HepG2 (cell line): ENCODE data around the gene ARMH1. TPM values are rescaled to one million over a fixed set of nuclear protein-coding genes. Genes with fewer than 3 reads are reported as not detected.

Source experiments
- FOXO1 ChIP-seq: sonication (generic); formaldehyde crosslinking; IDR thresholded peaks from 2 replicates; pipeline ENCODE4 v1.4.0; 2020; ENCODE audit warnings: missing genetic modification reagents
- HMG20B ChIP-seq: conservative IDR thresholded peaks from 2 replicates; pipeline ENCODE4 v1.6.1; 2016; ENCODE audit warnings: missing genetic modification reagents, missing compliant biosample characterization
- HNRNPH1 ChIP-seq: fragments of 200-400 bp; formaldehyde crosslinking; optimal IDR thresholded peaks from 2 replicates; pipeline ENCODE3; 2017; ENCODE audit warnings: mild to moderate bottlenecking, low read depth, low read length
- HNRNPL ChIP-seq: fragments of 200-400 bp; formaldehyde crosslinking; IDR thresholded peaks from 2 replicates; pipeline ENCODE4 v1.6.1; 2017; ENCODE audit warnings: mild to moderate bottlenecking, low read depth, low read length
- ISL2 ChIP-seq: sonication (generic); formaldehyde crosslinking; IDR thresholded peaks from 2 replicates; pipeline ENCODE4 v1.5.0; 2020; ENCODE audit warnings: missing genetic modification reagents
- JUN ChIP-seq: sonication (generic); formaldehyde crosslinking; IDR thresholded peaks from 2 replicates; pipeline ENCODE4 v1.4.0; 2020; ENCODE audit warnings: mild to moderate bottlenecking, missing genetic modification reagents
- MAZ ChIP-seq, 2 experiments: sonication (generic) in 1 of 2; formaldehyde crosslinking in 1 of 2; IDR thresholded peaks; 2 replicates each; pipeline versions ENCODE4 v1.5.0 to v1.6.1; 2012 to 2020; ENCODE audit warnings: low read depth in 2 of 2, mild to moderate bottlenecking in 2 of 2, borderline replicate concordance in 1 of 2, improper control_type of control experiment in 1 of 2, low read length in 1 of 2, missing genetic modification reagents in 1 of 2, moderate library complexity in 1 of 2
- NKX3-1 ChIP-seq: sonication (generic); formaldehyde crosslinking; IDR thresholded peaks from 2 replicates; pipeline ENCODE4 v1.5.0; 2020; ENCODE audit warnings: missing genetic modification reagents
- RBAK ChIP-seq: sonication (generic); formaldehyde crosslinking; IDR thresholded peaks from 2 replicates; pipeline ENCODE4 v1.5.1; 2020; ENCODE audit warnings: mild to moderate bottlenecking, missing genetic modification reagents
- RXRB ChIP-seq: IDR thresholded peaks from 2 replicates; pipeline ENCODE4 v1.6.1; 2016; ENCODE audit warnings: borderline replicate concordance, missing genetic modification reagents, missing compliant biosample characterization
- SCMH1 ChIP-seq: sonication (generic); formaldehyde crosslinking; IDR thresholded peaks from 2 replicates; pipeline ENCODE4 v1.9.0; 2021; ENCODE audit warnings: missing genetic modification reagents, mild to moderate bottlenecking, borderline replicate concordance
- SMARCC2 ChIP-seq: fragments of 450-650 bp; IDR thresholded peaks from 2 replicates; pipeline ENCODE4 v1.6.1; 2017; ENCODE audit warnings: antibody characterized with exemption, mild to moderate bottlenecking
- THAP11 ChIP-seq: IDR thresholded peaks from 2 replicates; pipeline ENCODE4 v1.6.1; 2016; ENCODE audit warnings: missing biosample characterization, missing genetic modification reagents
- YEATS2 ChIP-seq: sonication (generic); formaldehyde crosslinking; IDR thresholded peaks from 2 replicates; pipeline ENCODE4 v1.4.0; 2020; ENCODE audit warnings: missing genetic modification reagents, borderline replicate concordance
- ZBTB38 ChIP-seq: sonication (generic); formaldehyde crosslinking; IDR thresholded peaks from 2 replicates; pipeline ENCODE4 v1.5.1; 2020; ENCODE audit warnings: mild to moderate bottlenecking, missing genetic modification reagents
- ZNF12 ChIP-seq: sonication (generic); formaldehyde crosslinking; IDR thresholded peaks from 2 replicates; pipeline ENCODE4 v1.5.0; 2020; ENCODE audit warnings: missing genetic modification reagents
- ZNF207 ChIP-seq: fragments of 450-650 bp; IDR thresholded peaks from 2 replicates; pipeline ENCODE4 v1.6.1; 2016; ENCODE audit warnings: antibody characterized with exemption, borderline replicate concordance
- ZNF251 ChIP-seq: sonication (generic); formaldehyde crosslinking; IDR thresholded peaks from 2 replicates; pipeline ENCODE4 v1.9.0; 2021; ENCODE audit warnings: mild to moderate bottlenecking, missing genetic modification reagents
- ZNF562 ChIP-seq: sonication (generic); formaldehyde crosslinking; IDR thresholded peaks from 2 replicates; pipeline ENCODE4 v1.8.0; 2022; ENCODE audit warnings: missing genetic modification reagents, borderline replicate concordance
- ZNF678 ChIP-seq: sonication (generic); formaldehyde crosslinking; IDR thresholded peaks from 2 replicates; pipeline ENCODE4 v1.4.0; 2020; ENCODE audit warnings: mild to moderate bottlenecking, missing genetic modification reagents
- polyA plus RNA-seq, 8 experiments: library from polyadenylated mRNA; depleted of rRNA in 3 of 8; stranded (reverse) in 7 of 8; unstranded in 1 of 8; fragments of >200 nt; fragmentation: Illumina TruSeq in 4 of 8; extraction: Trizol in 4 of 8; gene quantifications; 2 replicates each; pipeline versions ENCODE4 v1.2.1 to v1.2.3, GENCODE V29; 2011 to 2016; ENCODE audit warnings: low read depth in 4 of 8, missing spikeins in 1 of 8, mixed read lengths in 1 of 8; ENCODE audit not compliant: insufficient read depth in 1 of 8
- total RNA-seq, 5 experiments: library from RNA; depleted of rRNA; stranded (reverse); fragments of >200 nt; fragmentation: Illumina TruSeq; extraction: Trizol; gene quantifications; 2 replicates each; pipeline ENCODE4 v1.2.3, GENCODE V29; 2016; ENCODE audit warnings: low read depth in 1 of 5
- TF ChIP-seq, protein P1 (sequence below): sonication (generic); formaldehyde crosslinking; IDR thresholded peaks from 2 replicates; pipeline ENCODE4 v1.4.0; 2020; ENCODE audit warnings: missing genetic modification reagents, mild to moderate bottlenecking, borderline replicate concordance
- TF ChIP-seq, protein P2 (sequence below): sonication (generic); formaldehyde crosslinking; IDR thresholded peaks from 2 replicates; pipeline ENCODE4 v1.4.0; 2020; ENCODE audit warnings: missing genetic modification reagents
- TF ChIP-seq, protein P3 (sequence below): sonication (generic); formaldehyde crosslinking; IDR thresholded peaks from 2 replicates; pipeline ENCODE4 v1.8.1; 2023; ENCODE audit warnings: missing genetic modification reagents, inconsistent platforms, borderline replicate concordance
- TF ChIP-seq, protein P4 (sequence below): sonication (generic); formaldehyde crosslinking; IDR thresholded peaks from 2 replicates; pipeline ENCODE4 v1.5.0; 2020; ENCODE audit warnings: missing genetic modification reagents
- TF ChIP-seq, protein P5 (sequence below): IDR thresholded peaks from 2 replicates; pipeline ENCODE4 v1.6.1; 2012; ENCODE audit warnings: inconsistent platforms

ARMH1 gene
- total and polyA plus RNA-seq, 2 of the 13 experiments (the other 11 are each of a cell fraction or from before 2014, with no cell fraction given), result 0.69 TPM; not detected in 1

DNA sequence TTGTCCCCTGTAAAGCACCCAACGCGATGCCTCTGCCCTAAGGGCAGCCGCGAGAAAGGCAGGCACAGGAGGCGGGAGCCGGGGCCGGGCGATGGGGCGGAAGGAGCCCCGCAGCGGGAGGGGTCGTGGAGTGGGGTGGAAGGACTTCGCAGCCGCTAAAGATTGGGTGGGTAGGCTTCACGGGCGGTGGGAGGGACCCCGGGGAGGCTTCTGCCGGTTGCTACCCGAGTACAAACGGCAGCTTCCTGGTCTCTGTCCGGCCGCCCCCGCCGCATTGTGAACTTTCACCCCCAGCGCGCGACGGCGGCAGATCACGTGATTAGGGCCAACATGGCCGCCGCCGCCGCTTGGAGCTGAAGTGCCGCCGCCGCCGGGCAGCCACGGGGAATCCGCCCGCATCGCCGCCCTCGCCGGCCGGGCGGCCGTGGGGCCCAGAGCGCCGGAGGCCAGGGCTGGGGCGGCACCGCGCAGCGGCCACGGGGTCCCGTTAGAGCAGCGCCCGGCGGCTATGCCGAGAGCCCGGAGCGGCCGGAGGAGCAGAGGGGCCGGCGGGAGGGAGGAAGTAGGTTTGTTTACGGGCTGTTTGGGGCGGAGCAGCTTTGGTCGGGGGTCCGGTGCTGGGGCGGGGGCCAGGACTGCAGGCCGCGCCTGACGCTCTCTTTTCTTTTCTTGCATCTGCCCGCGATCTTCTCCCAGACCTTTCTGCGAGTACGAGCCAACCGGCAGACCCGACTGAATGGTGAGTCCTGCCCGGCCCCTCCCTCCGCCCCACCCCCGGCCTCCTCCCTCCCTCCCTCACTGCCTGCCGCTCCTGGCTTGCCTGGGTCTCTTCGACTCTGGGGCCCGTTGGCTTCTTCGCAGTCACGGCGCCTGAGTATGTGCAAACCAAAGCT lies 42.6 kb upstream of the ARMH1 start (continued):
- TF ChIP-seq, protein P1, sequence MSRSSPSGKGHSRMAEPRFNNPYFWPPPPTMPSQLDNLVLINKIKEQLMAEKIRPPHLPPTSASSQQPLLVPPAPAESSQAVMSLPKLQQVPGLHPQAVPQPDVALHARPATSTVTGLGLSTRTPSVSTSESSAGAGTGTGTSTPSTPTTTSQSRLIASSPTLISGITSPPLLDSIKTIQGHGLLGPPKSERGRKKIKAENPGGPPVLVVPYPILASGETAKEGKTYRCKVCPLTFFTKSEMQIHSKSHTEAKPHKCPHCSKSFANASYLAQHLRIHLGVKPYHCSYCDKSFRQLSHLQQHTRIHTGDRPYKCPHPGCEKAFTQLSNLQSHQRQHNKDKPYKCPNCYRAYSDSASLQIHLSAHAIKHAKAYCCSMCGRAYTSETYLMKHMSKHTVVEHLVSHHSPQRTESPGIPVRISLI, result no peak
- TF ChIP-seq, protein P2, sequence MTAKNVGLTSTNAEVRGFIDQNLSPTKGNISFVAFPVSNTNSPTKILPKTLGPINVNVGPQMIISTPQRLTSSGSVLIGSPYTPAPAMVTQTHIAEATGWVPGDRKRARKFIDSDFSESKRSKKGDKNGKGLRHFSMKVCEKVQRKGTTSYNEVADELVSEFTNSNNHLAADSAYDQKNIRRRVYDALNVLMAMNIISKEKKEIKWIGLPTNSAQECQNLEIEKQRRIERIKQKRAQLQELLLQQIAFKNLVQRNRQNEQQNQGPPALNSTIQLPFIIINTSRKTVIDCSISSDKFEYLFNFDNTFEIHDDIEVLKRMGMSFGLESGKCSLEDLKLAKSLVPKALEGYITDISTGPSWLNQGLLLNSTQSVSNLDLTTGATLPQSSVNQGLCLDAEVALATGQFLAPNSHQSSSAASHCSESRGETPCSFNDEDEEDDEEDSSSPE (CRISPR knock-in tag), result peak; percentile 56; the same call in 1 of the 2 replicates
- TF ChIP-seq MAZ (IDR thresholded peaks at IDR 0.05; ENCODE audit: borderline replicate concordance, low read depth, low read length) (no peak), MAZ (CRISPR knock-in tag; IDR thresholded peaks at IDR 0.05; ENCODE audit: low read depth) (peak; percentile 72), RBAK (CRISPR knock-in tag) (no peak), ZNF251 (CRISPR knock-in tag) (no peak), SCMH1 (no peak), ZNF207 (no peak), HMG20B (no peak), ZNF562 (CRISPR knock-in tag) (no peak), ZNF12 (CRISPR knock-in tag) (0 out of 2 replicates have a peak, but pooled peaks have one; percentile 25), ZNF678 (CRISPR knock-in tag) (0 out of 2 replicates have a peak, but pooled peaks have one; percentile 63), JUN (CRISPR knock-in tag) (no peak), FOXO1 (CRISPR knock-in tag) (no peak; the same call in 1 of the 2 replicates), YEATS2 (CRISPR knock-in tag) (peak; percentile 94), NKX3-1 (CRISPR knock-in tag) (no peak), SMARCC2 (no peak), RXRB (CRISPR knock-in tag) (peak; percentile 58), ZBTB38 (peak; percentile 52; the same call in 1 of the 2 replicates), ISL2 (peak; percentile 40; the same call in 1 of the 2 replicates), HNRNPH1 (no peak), HNRNPL (0 out of 2 replicates have a peak, but pooled peaks have one; percentile 32), THAP11 (CRISPR knock-in tag) (peak; percentile 78)
- TF ChIP-seq, protein P3, sequence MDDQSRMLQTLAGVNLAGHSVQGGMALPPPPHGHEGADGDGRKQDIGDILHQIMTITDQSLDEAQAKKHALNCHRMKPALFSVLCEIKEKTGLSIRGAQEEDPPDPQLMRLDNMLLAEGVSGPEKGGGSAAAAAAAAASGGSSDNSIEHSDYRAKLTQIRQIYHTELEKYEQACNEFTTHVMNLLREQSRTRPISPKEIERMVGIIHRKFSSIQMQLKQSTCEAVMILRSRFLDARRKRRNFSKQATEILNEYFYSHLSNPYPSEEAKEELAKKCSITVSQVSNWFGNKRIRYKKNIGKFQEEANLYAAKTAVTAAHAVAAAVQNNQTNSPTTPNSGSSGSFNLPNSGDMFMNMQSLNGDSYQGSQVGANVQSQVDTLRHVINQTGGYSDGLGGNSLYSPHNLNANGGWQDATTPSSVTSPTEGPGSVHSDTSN (CRISPR knock-in tag), result no peak
- TF ChIP-seq, protein P4, sequence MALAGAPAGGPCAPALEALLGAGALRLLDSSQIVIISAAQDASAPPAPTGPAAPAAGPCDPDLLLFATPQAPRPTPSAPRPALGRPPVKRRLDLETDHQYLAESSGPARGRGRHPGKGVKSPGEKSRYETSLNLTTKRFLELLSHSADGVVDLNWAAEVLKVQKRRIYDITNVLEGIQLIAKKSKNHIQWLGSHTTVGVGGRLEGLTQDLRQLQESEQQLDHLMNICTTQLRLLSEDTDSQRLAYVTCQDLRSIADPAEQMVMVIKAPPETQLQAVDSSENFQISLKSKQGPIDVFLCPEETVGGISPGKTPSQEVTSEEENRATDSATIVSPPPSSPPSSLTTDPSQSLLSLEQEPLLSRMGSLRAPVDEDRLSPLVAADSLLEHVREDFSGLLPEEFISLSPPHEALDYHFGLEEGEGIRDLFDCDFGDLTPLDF (CRISPR knock-in tag), result no peak
- TF ChIP-seq, protein P5, sequence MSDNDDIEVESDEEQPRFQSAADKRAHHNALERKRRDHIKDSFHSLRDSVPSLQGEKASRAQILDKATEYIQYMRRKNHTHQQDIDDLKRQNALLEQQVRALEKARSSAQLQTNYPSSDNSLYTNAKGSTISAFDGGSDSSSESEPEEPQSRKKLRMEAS, result peak; percentile 88; the same call in 1 of the 2 replicates
